Sigmoid colon (tissue), 7 donors: Measurements from ENCODE around the gene NDOR1. TPM values are rescaled to one million over a fixed set of nuclear protein-coding genes. Genes with fewer than 3 reads are reported as not detected.
A peak's percentile ranks its signal among the peaks of the same experiment; 100 is the strongest.
"Not testable (repeated sequence)": the region's sequence is repeated elsewhere in the genome, so short reads cannot be mapped to it uniquely, and the experiment has no call there.

Experiments
- DNase-seq: peaks from one replicate; pipeline ENCODE4 v3.0.0-alpha.2; 2019
- H3K27ac ChIP-seq, 4 donors: fragments of 200-600 bp; sonication (generic); one replicate each; pipeline ENCODE4 v1.5.1; 2016 to 2019; ENCODE audit warnings: mild to moderate bottlenecking in 1 of 4
- H3K27me3 ChIP-seq, 3 donors: fragments of 200-600 bp; sonication (generic); one replicate each; pipeline ENCODE4 v1.5.1; 2019; ENCODE audit warnings: mild to moderate bottlenecking in 1 of 3
- H3K36me3 ChIP-seq, 4 donors: fragments of 200-600 bp; sonication (generic); one replicate each; pipeline ENCODE4 v1.5.1; 2016 to 2019
- H3K4me1 ChIP-seq, 4 donors: fragments of 200-600 bp; sonication (generic); one replicate each; pipeline ENCODE4 v1.5.1; 2017 to 2019
- H3K4me3 ChIP-seq, 4 donors: fragments of 200-600 bp; sonication (generic); one replicate each; pipeline ENCODE4 v1.5.1; 2017 to 2019; ENCODE audit warnings: mild to moderate bottlenecking in 2 of 4, moderate library complexity in 1 of 4
- H3K9me3 ChIP-seq, 4 donors: fragments of 200-600 bp in 3 of 4; sonication (generic) in 3 of 4; one replicate each; pipeline versions ENCODE4 v1.5.1 to v1.6.1; 2013 to 2019
- EP300 ChIP-seq, 4 donors: sonication (generic); formaldehyde crosslinking; IDR thresholded peaks; one replicate each; pipeline ENCODE4 v1.6.1; 2017; ENCODE audit warnings: antibody characterized with exemption in 4 of 4
- POLR2A ChIP-seq, 2 donors: fragments of 450-650 bp; IDR thresholded peaks; one replicate each; pipeline ENCODE4 v1.6.1; 2016; ENCODE audit warnings: antibody characterized with exemption in 2 of 2, mild to moderate bottlenecking in 2 of 2, moderate library complexity in 2 of 2
- POLR2AphosphoS5 ChIP-seq, 4 donors: sonication (generic); formaldehyde crosslinking; IDR thresholded peaks; one replicate each; pipeline ENCODE4 v1.6.1; 2017; ENCODE audit warnings: antibody characterized with exemption in 4 of 4
- WGBS, 2 donors: extraction: QIAGEN DNeasy Blood & Tissue Kit; methylation state at CpG; one replicate each; pipeline ENCODE4 v1.1.7; 2013; 5-methylcytosine and 5-hydroxymethylcytosine counted together
- intact Hi-C: fragments of 100-400 bp; cut with DNase I; formaldehyde crosslinking; loops from one replicate; pipeline ENCODE4 v1.15.1; 2023
- polyA plus RNA-seq, 3 donors: library from polyadenylated mRNA; stranded (reverse); fragments of 200-250 nt; gene quantifications; one replicate each; pipeline ENCODE4 v1.2.3, GENCODE V29; 2013
- total RNA-seq, 4 donors: library from RNA; depleted of rRNA; stranded (reverse); fragments of >200 nt; gene quantifications; one replicate each; pipeline ENCODE4 v1.1.0, GENCODE V29; 2016
- TF ChIP-seq, protein P1 (sequence below), 4 experiments: fragments of 450-650 bp in 3 of 4; fragments of 200-600 bp in 1 of 4; IDR thresholded peaks; one replicate each; pipeline ENCODE4 v1.5.1; 2016 to 2019; ENCODE audit warnings: antibody characterized with exemption in 4 of 4, mild to moderate bottlenecking in 3 of 4, moderate library complexity in 2 of 4
- donor health status: healthy with polysubstance abuse.
- donor health status: Bipolar disorder and iron deficiency.
- donor health status: healthy.

Gene NDOR1
- total and polyA plus RNA-seq, 7 donors: 3.8 to 20.2 (median 5.4) TPM

DNA sequence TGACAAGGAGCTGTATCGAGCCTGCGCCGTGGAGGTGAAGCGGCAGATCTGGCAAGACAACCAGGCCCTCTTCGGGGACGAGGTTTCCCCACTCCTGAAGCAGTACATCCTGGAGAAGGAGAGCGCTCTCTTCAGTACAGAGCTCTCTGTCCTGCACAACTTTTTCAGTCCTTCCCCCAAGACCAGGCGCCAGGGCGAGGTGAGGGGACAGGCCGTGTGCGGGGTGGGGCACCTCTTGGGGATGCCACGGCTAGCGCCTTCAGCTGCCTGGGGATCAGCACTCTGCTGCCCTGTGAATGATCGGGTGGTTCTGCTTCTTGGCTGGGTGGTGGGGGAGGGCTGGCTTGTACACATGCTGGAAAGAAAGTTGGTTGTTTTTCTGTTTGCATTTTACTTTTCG, 51.4 kb downstream of the NDOR1 start:
- Histone ChIP-seq H3K9me3 (no peaks in the 10 kb centered on the region), H3K4me3 (no peak overlapping the region), H3K27ac (no peak overlapping the region), H3K4me1 (peaks cover 0 to 27% (median 26%) of the 10 kb centered on the region in 4 donors), H3K36me3 (peaks cover 0 to 31% (median 12%) of the 10 kb centered on the region in 4 donors), H3K27me3 (peaks cover 0 to under 1% (median 0%) of the 10 kb centered on the region in 3 donors)
- 89 to 94% methylated on average over 15 of the region's 15 CpGs for WGBS, 2 donors
- intact Hi-C loops: no loop called here
- no peak for DNase-seq
- TF ChIP-seq, protein P1, sequence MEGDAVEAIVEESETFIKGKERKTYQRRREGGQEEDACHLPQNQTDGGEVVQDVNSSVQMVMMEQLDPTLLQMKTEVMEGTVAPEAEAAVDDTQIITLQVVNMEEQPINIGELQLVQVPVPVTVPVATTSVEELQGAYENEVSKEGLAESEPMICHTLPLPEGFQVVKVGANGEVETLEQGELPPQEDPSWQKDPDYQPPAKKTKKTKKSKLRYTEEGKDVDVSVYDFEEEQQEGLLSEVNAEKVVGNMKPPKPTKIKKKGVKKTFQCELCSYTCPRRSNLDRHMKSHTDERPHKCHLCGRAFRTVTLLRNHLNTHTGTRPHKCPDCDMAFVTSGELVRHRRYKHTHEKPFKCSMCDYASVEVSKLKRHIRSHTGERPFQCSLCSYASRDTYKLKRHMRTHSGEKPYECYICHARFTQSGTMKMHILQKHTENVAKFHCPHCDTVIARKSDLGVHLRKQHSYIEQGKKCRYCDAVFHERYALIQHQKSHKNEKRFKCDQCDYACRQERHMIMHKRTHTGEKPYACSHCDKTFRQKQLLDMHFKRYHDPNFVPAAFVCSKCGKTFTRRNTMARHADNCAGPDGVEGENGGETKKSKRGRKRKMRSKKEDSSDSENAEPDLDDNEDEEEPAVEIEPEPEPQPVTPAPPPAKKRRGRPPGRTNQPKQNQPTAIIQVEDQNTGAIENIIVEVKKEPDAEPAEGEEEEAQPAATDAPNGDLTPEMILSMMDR (IDR thresholded peaks at IDR 0.05): no peak
- TF ChIP-seq POLR2AphosphoS5 (IDR thresholded peaks at IDR 0.05) (no peak), EP300 (IDR thresholded peaks at IDR 0.05) (no peak), POLR2A (IDR thresholded peaks at IDR 0.05) (no peak)

DNA sequence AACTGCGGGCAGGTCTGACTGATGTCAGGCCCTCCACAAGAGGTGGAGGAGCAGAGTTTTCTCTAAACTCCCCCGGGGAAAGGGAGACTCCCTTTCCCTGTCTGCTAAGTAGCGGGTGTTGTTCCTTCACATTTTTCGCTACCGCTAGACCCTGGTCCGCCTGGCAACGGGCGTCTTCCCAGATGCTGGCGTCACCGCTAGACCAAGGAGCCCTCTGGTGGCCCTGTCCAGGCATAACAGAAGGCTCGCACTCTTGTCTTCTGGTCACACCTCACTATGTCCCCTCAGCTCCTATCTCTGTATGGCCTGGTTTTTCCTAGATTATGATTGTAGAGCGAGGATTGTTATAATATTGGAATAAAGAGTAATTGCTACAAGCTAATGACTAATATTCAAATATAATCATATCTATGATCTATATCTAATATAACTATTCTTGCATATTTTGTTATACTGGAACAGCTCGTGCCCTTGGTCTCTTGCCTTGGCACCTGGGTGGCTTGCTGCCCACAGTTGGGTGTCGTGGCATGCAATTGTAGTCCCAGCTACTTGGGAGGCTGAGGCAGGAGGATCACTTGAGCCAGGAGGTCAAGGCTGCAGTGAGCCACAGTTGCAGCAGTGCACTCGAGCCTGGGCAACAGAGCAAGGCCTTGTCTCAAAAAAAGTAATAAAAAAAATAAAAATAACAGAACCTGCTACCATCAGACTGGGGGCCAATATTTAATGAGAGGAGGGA, 56.8 kb downstream of the NDOR1 start:
- peaks cover 9 to 63% (median 41%) of the 10 kb centered on the region in 4 donors for H3K36me3 ChIP-seq
- H3K9me3 ChIP-seq, DNase-seq, H3K4me1 ChIP-seq, H3K27ac ChIP-seq, H3K27me3 ChIP-seq, H3K4me3 ChIP-seq, intact Hi-C loops: not testable (repeated sequence)
- WGBS, 2 donors: 35 to 49% methylated on average over 15 of the region's 15 CpGs
- TF ChIP-seq, protein P1 (IDR thresholded peaks at IDR 0.05): peak in 3 of 4 experiments; percentile 35 to 51 (median 36)

DNA sequence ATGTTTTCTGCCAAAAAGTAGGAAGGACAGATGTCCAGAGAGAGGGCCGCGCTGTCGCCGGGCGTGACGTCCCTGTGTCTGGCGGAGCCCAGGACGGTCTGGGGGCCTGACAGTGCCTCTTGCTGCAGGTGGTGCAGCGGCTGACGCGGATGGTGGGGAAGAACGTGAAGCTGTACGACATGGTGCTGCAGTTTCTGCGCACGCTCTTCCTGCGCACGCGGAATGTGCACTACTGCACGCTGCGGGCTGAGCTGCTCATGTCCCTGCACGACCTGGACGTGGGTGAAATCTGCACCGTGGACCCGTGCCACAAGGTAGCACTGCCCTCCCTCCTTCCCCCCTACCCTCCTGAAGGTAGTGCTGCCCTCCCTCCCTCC, 57.4 kb downstream of the NDOR1 start:
- no peaks in the 10 kb centered on the region for H3K4me1 ChIP-seq
- TF ChIP-seq POLR2AphosphoS5 (IDR thresholded peaks at IDR 0.05): no peak
- TF ChIP-seq EP300 (IDR thresholded peaks at IDR 0.05): no peak
- no peak for TF ChIP-seq POLR2A (IDR thresholded peaks at IDR 0.05)
- TF ChIP-seq, protein P1 (IDR thresholded peaks at IDR 0.05): no peak
- no peak overlapping the region for H3K27ac ChIP-seq
- H3K4me3 ChIP-seq: no peak overlapping the region
- H3K9me3 ChIP-seq: no peaks in the 10 kb centered on the region
- no peak for DNase-seq
- WGBS, 2 donors: 93 to 94% methylated on average over 24 of the region's 24 CpGs
- H3K36me3 ChIP-seq: peaks cover 9 to 64% (median 41%) of the 10 kb centered on the region in 4 donors
- intact Hi-C loops: no loop called here
- no peaks in the 10 kb centered on the region for H3K27me3 ChIP-seq

DNA sequence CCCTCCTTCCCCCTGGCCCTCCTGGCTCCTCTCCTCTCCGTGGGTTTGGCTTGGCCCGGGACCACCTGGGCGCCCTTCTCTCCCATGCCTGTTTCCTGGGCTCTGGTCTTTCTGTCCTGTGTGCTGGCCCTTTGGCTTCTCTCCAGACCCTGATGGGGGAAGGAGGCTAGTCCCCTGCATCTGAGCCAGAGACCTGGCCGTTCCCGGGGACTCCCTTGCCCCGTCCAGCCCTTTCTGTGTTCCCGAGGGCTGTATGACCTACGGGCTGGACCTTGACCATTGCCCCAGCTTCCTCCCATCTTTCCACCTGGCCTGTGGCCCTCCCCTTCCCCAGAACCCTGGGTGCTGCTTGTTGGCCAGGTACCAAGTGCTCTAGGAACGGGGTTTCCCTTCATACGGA, 58.0 kb downstream of the NDOR1 start:
- H3K9me3 ChIP-seq: no peaks in the 10 kb centered on the region
- intact Hi-C loops: no loop called here
- no peak overlapping the region for H3K4me3 ChIP-seq
- H3K27ac ChIP-seq: no peak overlapping the region
- 84 to 86% methylated on average over 10 of the region's 10 CpGs for WGBS, 2 donors
- H3K27me3 ChIP-seq: no peaks in the 10 kb centered on the region
- TF ChIP-seq EP300 (IDR thresholded peaks at IDR 0.05) (no peak), POLR2AphosphoS5 (IDR thresholded peaks at IDR 0.05) (no peak), POLR2A (IDR thresholded peaks at IDR 0.05) (no peak)
- TF ChIP-seq, protein P1 (IDR thresholded peaks at IDR 0.05): no peak
- peaks cover 0 to 5% (median 3%) of the 10 kb centered on the region in 4 donors for H3K4me1 ChIP-seq
- no peak for DNase-seq
- peaks cover 9 to 62% (median 41%) of the 10 kb centered on the region in 4 donors for H3K36me3 ChIP-seq
